ENCODE results near the gene FKTN.

The FKTN gene

GRCh38 chr9:105633411-105633810 is 75.5 kb downstream of the FKTN start:
- no peak for DNase-seq (ENCODE audit: low spot score)

GRCh38 chr9:105636331-105636730 is 78.4 kb downstream of the FKTN start:
- no peak for DNase-seq (ENCODE audit: low spot score)

- no peak for DNase-seq (ENCODE audit: low spot score)
These were observed 80.0 kb downstream of the FKTN start for GRCh38 chr9:105637787-105638395.

GRCh38 chr9:105639936-105640335 is 82.0 kb downstream of the FKTN start:
- DNase-seq (ENCODE audit: low spot score), result no peak

GRCh38 chr9:105643795-105644194 is 85.9 kb downstream of the FKTN start:
- no peak for DNase-seq (ENCODE audit: low spot score)

- no peak for DNase-seq (ENCODE audit: low spot score)
These were observed 89.1 kb downstream of the FKTN start for GRCh38 chr9:105646879-105647594.

GRCh38 chr9:105647595-105648349 is 89.8 kb downstream of the FKTN start:
- DNase-seq (ENCODE audit: low spot score), result no peak

- DNase-seq (ENCODE audit: low spot score), result no peak
These were observed 93.9 kb downstream of the FKTN start for GRCh38 chr9:105651806-105652205.

- peak; percentile 51 for DNase-seq (ENCODE audit: low spot score)
These were observed 98.4 kb downstream of the FKTN start for GRCh38 chr9:105656131-105656921.

GRCh38 chr9:105658351-105658750 is 100.4 kb downstream of the FKTN start:
- DNase-seq (ENCODE audit: low spot score), result no peak

- DNase-seq (ENCODE audit: low spot score), result no peak
These were observed 103.1 kb downstream of the FKTN start for GRCh38 chr9:105661011-105661410.

- DNase-seq (ENCODE audit: low spot score), result no peak
These were observed 104.5 kb downstream of the FKTN start, which contains the start of gene TAL2 for GRCh38 chr9:105662184-105663104. Gene TAL2 (plus strand): TSS chr9:105662457. CDS start chr9:105662497, 40 bp downstream.

GRCh38 chr9:105663914-105664313 is 106.0 kb downstream of the FKTN start:
- DNase-seq (ENCODE audit: low spot score), result no peak

GRCh38 chr9:105667867-105668266 is 109.9 kb downstream of the FKTN start:
- no peak for DNase-seq (ENCODE audit: low spot score)

- no peak for DNase-seq (ENCODE audit: low spot score)
These were observed 112.4 kb downstream of the FKTN start for GRCh38 chr9:105670315-105670714.

- DNase-seq (ENCODE audit: low spot score), result no peak
These were observed 112.8 kb downstream of the FKTN start for GRCh38 chr9:105670775-105671174.

GRCh38 chr9:105672711-105673234 is 114.8 kb downstream of the FKTN start:
- DNase-seq (ENCODE audit: low spot score), result no peak

- DNase-seq (ENCODE audit: low spot score), result no peak
These were observed 116.0 kb downstream of the FKTN start for GRCh38 chr9:105673850-105674387.

- no peak for DNase-seq (ENCODE audit: low spot score)
These were observed 118.5 kb downstream of the FKTN start for GRCh38 chr9:105676351-105676923.

GRCh38 chr9:105678163-105678562 is 120.2 kb downstream of the FKTN start:
- no peak for DNase-seq (ENCODE audit: low spot score)
